HCT116 (cell line): Measurements from ENCODE around the gene PTX3. TPM values are rescaled to one million over a fixed set of nuclear protein-coding genes. Genes with fewer than 3 reads are reported as not detected.

Experiments
- ATAC-seq: fragments of 200-7000 bp; cut with Tn5 transposase; 2 replicates; pipeline ENCODE4 v1.9.1; 2020; ENCODE audit warnings: mild to moderate bottlenecking, moderate library complexity
- BruUV-seq: library from RNA; stranded (reverse); fragments of 400-500 nt; replicated peaks from 2 replicates; lab custom pipeline; 2021; lab: Mats Ljungman, UMichigan
- CTCF ChIA-PET: fragments of 300-600 bp; sonication (Branson Sonifier 250); formaldehyde crosslinking; loops from one replicate; lab custom pipeline; 2021; ENCODE audit warnings: antibody characterized with exemption; lab: Charles Lee
- POLR2A ChIA-PET: fragments of 300-600, 350-600 bp; sonication (Branson Sonifier 250); formaldehyde crosslinking; loops from one replicate; lab custom pipeline; 2021; ENCODE audit warnings: antibody characterized with exemption; lab: Charles Lee
- RAD21 ChIA-PET, 2 experiments: fragments of 300-600 bp; sonication (Branson Sonifier 250); formaldehyde crosslinking; loops; one replicate each; lab custom pipeline; 2023; ENCODE audit warnings: low total read pairs in 2 of 2; ENCODE audit not compliant: uncharacterized antibody in 2 of 2, unreplicated experiment in 2 of 2, low non-redundant PET in 1 of 2; lab: Charles Lee
- DNase-seq: peaks from one replicate; pipeline ENCODE4 v3.0.0-alpha.2; 2010; ENCODE audit warnings: low read depth, low spot score
- H2AFZ ChIP-seq: fragments of 200-600 bp; shearing (Covaris generic), sonication (generic); 2 replicates; pipeline ENCODE4 v1.6.1; 2017; ENCODE audit warnings: low read depth, mixed run types, mixed read lengths, antibody characterized with exemption, low read length; ENCODE audit not compliant: poor library complexity, severe bottlenecking
- H3K27ac ChIP-seq: 2 replicates; pipeline ENCODE4 v1.5.1; 2012; ENCODE audit warnings: low read depth, low read length
- H3K27me3 ChIP-seq: fragments of 200-600 bp; sonication (generic); 2 replicates; pipeline ENCODE4 v1.6.1; 2016; ENCODE audit warnings: mixed run types, low read length, mixed read lengths; ENCODE audit not compliant: insufficient read depth
- H3K36me3 ChIP-seq, 2 experiments: fragments of 200-500 bp in 1 of 2; fragments of 200-600 bp in 1 of 2; sonication (Bioruptor generic) in 1 of 2; sonication (generic) in 1 of 2; 2 replicates each; pipeline versions ENCODE4 v1.5.1 to v1.6.1; 2014 to 2016; ENCODE audit warnings: low read length in 2 of 2, inconsistent platforms in 1 of 2, mixed read lengths in 1 of 2, mixed run types in 1 of 2; ENCODE audit not compliant: insufficient read depth in 2 of 2, control insufficient read depth in 1 of 2
- H3K4me1 ChIP-seq, 2 experiments: fragments of 200-600 bp in 1 of 2; sonication (generic) in 1 of 2; 2 replicates each; pipeline versions ENCODE4 v1.5.1 to v1.6.1; 2012 to 2017; ENCODE audit warnings: low read length in 2 of 2, inconsistent platforms in 1 of 2, mild to moderate bottlenecking in 1 of 2, mixed read lengths in 1 of 2, mixed run types in 1 of 2, moderate library complexity in 1 of 2; ENCODE audit not compliant: insufficient read depth in 2 of 2, control insufficient read depth in 1 of 2
- H3K4me2 ChIP-seq: fragments of 200-600 bp; sonication (generic); 2 replicates; pipeline ENCODE4 v1.6.1; 2017; ENCODE audit warnings: mixed run types, low read length, mixed read lengths
- H3K4me3 ChIP-seq, 2 experiments: fragments of 200-600 bp in 1 of 2; sonication (generic) in 1 of 2; replicated peaks in 1 of 2; 2 replicates each; pipeline ENCODE4 v1.5.1; 2011 to 2016; ENCODE audit warnings: low read length in 2 of 2, control low read depth in 1 of 2, low read depth in 1 of 2, mild to moderate bottlenecking in 1 of 2, mixed read lengths in 1 of 2, mixed run types in 1 of 2
- H3K79me2 ChIP-seq: fragments of 200-600 bp; sonication (generic); 2 replicates; pipeline ENCODE4 v1.6.1; 2017; ENCODE audit warnings: mild to moderate bottlenecking, mixed run types, low read length, moderate library complexity, mixed read lengths; ENCODE audit not compliant: insufficient read depth
- H3K9ac ChIP-seq: fragments of 200-600 bp; sonication (generic); 2 replicates; pipeline ENCODE4 v1.6.1; 2016; ENCODE audit warnings: low read length, mixed read lengths
- H3K9me2 ChIP-seq: fragments of 200-600 bp; sonication (generic), shearing (Covaris generic); 2 replicates; pipeline ENCODE4 v1.6.1; 2017; ENCODE audit warnings: mixed run types, mild to moderate bottlenecking, moderate library complexity; ENCODE audit not compliant: insufficient read depth
- H3K9me3 ChIP-seq, 2 experiments: fragments of 200-500 bp in 1 of 2; fragments of 200-600 bp in 1 of 2; sonication (Bioruptor generic) in 1 of 2; sonication (generic) in 1 of 2; 2 replicates each; pipeline ENCODE4 v1.6.1; 2014 to 2017; ENCODE audit warnings: low read length in 2 of 2, mixed read lengths in 2 of 2, inconsistent platforms in 1 of 2, low read depth in 1 of 2, mild to moderate bottlenecking in 1 of 2, mixed run types in 1 of 2, moderate library complexity in 1 of 2; ENCODE audit not compliant: control insufficient read depth in 1 of 2, insufficient read depth in 1 of 2
- H4K20me1 ChIP-seq: fragments of 200-600 bp; sonication (generic), shearing (Covaris generic); 2 replicates; pipeline ENCODE4 v1.6.1; 2017; ENCODE audit warnings: mixed run types, mild to moderate bottlenecking, moderate library complexity; ENCODE audit not compliant: insufficient read depth
- ATF3 ChIP-seq: IDR thresholded peaks from 2 replicates; pipeline ENCODE4 v1.6.1; 2012
- CBX3 ChIP-seq: IDR thresholded peaks from 2 replicates; pipeline ENCODE4 v1.6.1; 2012; ENCODE audit warnings: low read depth
- CEBPB ChIP-seq: IDR thresholded peaks from 2 replicates; pipeline ENCODE4 v1.6.1; 2012; ENCODE audit warnings: low read depth
- CTCF ChIP-seq, 3 experiments: fragments of 200-600 bp in 1 of 3; sonication (generic) in 1 of 3; IDR thresholded peaks in 2 of 3; conservative IDR thresholded peaks in 1 of 3; 2 replicates each; pipeline ENCODE4 v1.5.1; 2012 to 2017; ENCODE audit warnings: low read depth in 2 of 3, low read length in 2 of 3, antibody characterized with exemption in 1 of 3, borderline replicate concordance in 1 of 3, control low read depth in 1 of 3, mild to moderate bottlenecking in 1 of 3, mixed read lengths in 1 of 3, mixed run types in 1 of 3, moderate library complexity in 1 of 3; ENCODE audit not compliant: insufficient read depth in 1 of 3
- EGR1 ChIP-seq: IDR thresholded peaks from 2 replicates; pipeline ENCODE4 v1.6.1; 2012; ENCODE audit warnings: low read depth
- EZH2 ChIP-seq: fragments of 200-600 bp; sonication (generic); IDR thresholded peaks from 2 replicates; pipeline ENCODE4 v1.6.1; 2017; ENCODE audit warnings: antibody characterized with exemption, mixed run types
- EZH2phosphoT487 ChIP-seq: fragments of 200-600 bp; IDR thresholded peaks from 2 replicates; pipeline ENCODE4 v1.6.1; 2018; ENCODE audit warnings: antibody characterized with exemption, borderline replicate concordance
- FOSL1 ChIP-seq: IDR thresholded peaks from 2 replicates; pipeline ENCODE4 v1.6.1; 2012; ENCODE audit warnings: low read depth
- JUND ChIP-seq: IDR thresholded peaks from 2 replicates; pipeline ENCODE4 v1.6.1; 2012
- MAX ChIP-seq: IDR thresholded peaks from 2 replicates; pipeline ENCODE4 v1.6.1; 2012
- POLR2A ChIP-seq: IDR thresholded peaks from 2 replicates; pipeline ENCODE4 v1.7.0; 2011; ENCODE audit warnings: borderline replicate concordance; ENCODE audit not compliant: insufficient read depth, insufficient read length; ENCODE audit errors: extremely low read depth
- RAD21 ChIP-seq: IDR thresholded peaks from 2 replicates; pipeline ENCODE4 v1.6.1; 2012; ENCODE audit warnings: low read depth, mild to moderate bottlenecking
- SIN3A ChIP-seq: IDR thresholded peaks from 2 replicates; pipeline ENCODE4 v1.6.1; 2012; ENCODE audit warnings: low read depth
- SP1 ChIP-seq: IDR thresholded peaks from 2 replicates; pipeline ENCODE4 v1.6.1; 2012; ENCODE audit warnings: low read depth
- SRF ChIP-seq: IDR thresholded peaks from 2 replicates; pipeline ENCODE4 v1.6.1; 2012; ENCODE audit warnings: low read depth
- TCF7L2 ChIP-seq: IDR thresholded peaks from 2 replicates; pipeline ENCODE4 v1.7.0; 2011; ENCODE audit warnings: borderline replicate concordance, inconsistent platforms; ENCODE audit not compliant: insufficient read depth, insufficient read length; ENCODE audit errors: extremely low read depth
- YY1 ChIP-seq: IDR thresholded peaks from 2 replicates; pipeline ENCODE4 v1.6.1; 2011; ENCODE audit warnings: low read length, low read depth, moderate library complexity, mild to moderate bottlenecking; ENCODE audit not compliant: insufficient replicate concordance; ENCODE audit errors: extremely low read depth
- ZBTB33 ChIP-seq: IDR thresholded peaks from 2 replicates; pipeline ENCODE4 v1.6.1; 2011; ENCODE audit warnings: mild to moderate bottlenecking, low read length, moderate library complexity; ENCODE audit not compliant: insufficient replicate concordance; ENCODE audit errors: extremely low read depth
- ZFX ChIP-seq: fragments of 450-650 bp; IDR thresholded peaks from 2 replicates; pipeline ENCODE4 v1.6.1; 2017
- intact Hi-C: fragments of 100-400 bp; cut with micrococcal nuclease; formaldehyde crosslinking; loops from 2 replicates; pipeline ENCODE4 v1.10.0; 2022
- total RNA-seq: library from RNA; stranded (reverse); gene quantifications from one replicate; pipeline ENCODE4 v1.2.1, GENCODE V29; 2021; ENCODE audit not compliant: unreplicated experiment

The PTX3 gene
- total RNA-seq, 1 experiment from 2014 or later, result 0.37 TPM

- TF ChIP-seq ZBTB33 (no peak), CEBPB (no peak), JUND (no peak), EZH2phosphoT487 (no peak), CBX3 (no peak), ATF3 (no peak), RAD21 (no peak)
Observed at GRCh38 chr3:157406394-157406793, 30.3 kb upstream of the PTX3 start (continued).

GRCh38 chr3:157407769-157408168 is 28.9 kb upstream of the PTX3 start:
- no peak overlapping the region for H3K4me3 ChIP-seq
- no peaks in the 10 kb centered on the region for H3K79me2 ChIP-seq
- intact Hi-C loops, result no loop called here
- no peak for ATAC-seq
- ChIA-PET POLR2A (no interaction called here), RAD21 (no interaction called here), CTCF (no interaction called here)
- no peaks in the 10 kb centered on the region for H3K9me3 ChIP-seq
- H3K4me2 ChIP-seq, result no peak overlapping the region
- H2AFZ ChIP-seq, result no peak overlapping the region
- no peaks in the 10 kb centered on the region for H3K4me1 ChIP-seq
- no peak for DNase-seq
- no peaks in the 10 kb centered on the region for H4K20me1 ChIP-seq
- no TSS peak for BruUV-seq
- no peaks in the 10 kb centered on the region for H3K27me3 ChIP-seq
- H3K36me3 ChIP-seq, result no peaks in the 10 kb centered on the region
- H3K9ac ChIP-seq, result no peak overlapping the region
- TF ChIP-seq SIN3A (no peak), EZH2phosphoT487 (no peak), SRF (no peak), SP1 (no peak), JUND (no peak), CBX3 (no peak), CTCF (IDR thresholded peaks at IDR 0.05 in 2 of 3, conservative IDR thresholded peaks at IDR 0.05 in 1 of 3; ENCODE audit: borderline replicate concordance in 1 of 3, insufficient read depth in 1 of 3, low read depth in 2 of 3, low read length in 2 of 3) (no peak), YY1 (no peak), POLR2A (no peak), ATF3 (no peak), RAD21 (no peak), ZFX (no peak), TCF7L2 (no peak), EZH2 (no peak), EGR1 (no peak), MAX (no peak), FOSL1 (no peak)
- TF ChIP-seq, all 23 proteins: peak for 0
- Histone ChIP-seq H3K27ac (no peak overlapping the region), H3K9me2 (no peaks in the 10 kb centered on the region)
